G401 (cell line): ENCODE measurements around the gene TJP2. TPM values are rescaled to one million over a fixed set of nuclear protein-coding genes. Genes with fewer than 3 reads are reported as not detected.

Experiments used
- DNase-seq: peaks from one replicate; pipeline ENCODE4 v3.0.0-alpha.2; 2015; ENCODE audit warnings: low spot score
- in situ Hi-C: cut with HindIII; loops from 2 replicates; pipeline ENCODE4 v1.10.0; 2016; ENCODE audit warnings: low sequenced_read_pairs, mixed read lengths
- total RNA-seq: library from RNA; depleted of rRNA; stranded (reverse); fragments of >200 nt; shearing (Covaris generic); gene quantifications from 2 replicates; pipeline ENCODE4 v1.2.3, GENCODE V29; 2014

Gene TJP2
- total RNA-seq, 1 experiment from 2014 or later, result 5.1 TPM

DNA sequence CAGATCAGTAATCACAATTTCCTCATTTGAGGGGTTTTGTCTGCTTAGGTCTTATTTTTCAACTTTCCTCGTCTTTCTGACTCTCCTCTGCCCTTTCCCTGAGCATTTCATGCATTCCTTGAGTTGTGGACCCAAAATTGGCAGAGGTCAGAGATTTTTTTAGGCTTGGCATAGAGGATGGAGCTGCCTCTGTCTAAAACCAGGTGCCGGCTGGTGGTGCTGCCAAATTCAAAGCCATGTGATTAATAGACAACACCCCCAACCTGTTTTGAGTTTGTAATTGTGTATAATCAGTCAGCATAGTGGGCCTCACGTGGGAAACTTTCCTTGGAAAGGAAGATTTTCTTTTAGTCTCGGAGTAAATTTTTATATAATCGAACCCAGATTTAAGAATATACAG lies 39.6 kb downstream of the TJP2 start:
- in situ Hi-C loops, result no loop called here
- DNase-seq, result no peak

DNA sequence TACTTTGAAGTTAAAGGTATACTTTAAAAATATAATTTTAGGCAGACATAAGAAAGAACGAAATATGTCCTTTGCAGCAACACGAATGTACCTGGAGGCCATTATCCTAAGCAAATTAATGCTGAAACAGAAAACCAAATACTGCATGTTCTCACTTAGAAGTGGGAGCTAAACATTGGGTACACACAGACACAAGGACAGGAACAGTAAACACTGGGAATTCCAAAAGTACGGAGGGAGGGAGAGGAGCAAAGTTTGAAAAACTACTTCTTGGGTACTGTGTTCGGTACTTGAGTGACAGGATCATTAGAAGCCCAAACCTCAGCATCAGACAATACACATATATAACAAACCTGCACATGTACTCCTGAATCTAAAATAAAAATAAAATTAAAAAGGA lies 40.9 kb downstream of the TJP2 start:
- DNase-seq, result no peak
- in situ Hi-C loops, result no loop called here

DNA sequence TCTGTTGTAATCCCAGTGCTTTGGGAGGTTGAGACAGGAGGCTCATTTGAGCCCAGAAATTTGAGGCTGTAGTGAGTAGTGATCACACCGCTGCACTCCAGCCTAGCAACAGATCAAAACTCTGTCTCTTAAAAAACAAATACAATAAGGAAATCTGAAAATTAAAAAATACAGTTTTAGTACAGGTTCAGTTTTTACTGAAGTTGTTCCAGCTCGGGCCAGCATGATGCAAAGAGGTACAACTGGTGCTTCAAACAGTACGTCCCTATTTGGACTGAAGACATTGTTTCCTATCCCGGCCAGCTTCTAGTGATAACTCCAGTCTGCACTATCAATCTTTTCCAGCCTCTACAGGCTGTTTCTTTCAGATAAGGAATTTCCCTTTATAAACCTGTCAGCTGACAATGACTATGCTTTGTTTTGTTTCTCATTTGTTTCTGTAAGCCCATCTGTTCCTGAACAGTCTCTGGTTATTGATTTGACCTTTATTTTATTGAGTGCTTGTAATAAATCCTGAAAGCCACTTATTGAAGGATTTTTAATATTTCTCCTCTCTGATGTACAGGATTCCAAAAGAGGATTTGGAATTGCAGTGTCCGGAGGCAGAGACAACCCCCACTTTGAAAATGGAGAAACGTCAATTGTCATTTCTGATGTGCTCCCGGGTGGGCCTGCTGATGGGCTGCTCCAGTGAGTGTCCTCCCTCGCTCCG lies 41.9 kb downstream of the TJP2 start:
- in situ Hi-C loops, result no loop called here

DNA sequence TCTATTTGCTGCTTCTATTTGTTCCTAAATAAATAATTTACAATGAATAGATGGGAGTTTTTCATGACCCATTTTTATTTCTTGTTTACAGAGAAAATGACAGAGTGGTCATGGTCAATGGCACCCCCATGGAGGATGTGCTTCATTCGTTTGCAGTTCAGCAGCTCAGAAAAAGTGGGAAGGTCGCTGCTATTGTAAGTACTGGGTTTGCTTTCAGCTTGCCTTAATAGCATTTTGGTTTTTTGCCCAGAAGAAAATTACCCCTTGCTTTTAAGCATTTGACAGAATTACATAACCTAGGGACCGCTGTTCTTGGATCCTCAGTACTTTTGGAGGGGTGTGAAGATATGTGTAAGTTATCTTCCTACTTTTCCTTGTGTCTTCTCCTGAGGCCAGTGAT lies 44.1 kb downstream of the TJP2 start:
- DNase-seq, result peak; percentile 38
- in situ Hi-C loops, result no loop called here

More for the DNA sequence above, 41.9 kb downstream of the TJP2 start:
- no peak for DNase-seq

DNA sequence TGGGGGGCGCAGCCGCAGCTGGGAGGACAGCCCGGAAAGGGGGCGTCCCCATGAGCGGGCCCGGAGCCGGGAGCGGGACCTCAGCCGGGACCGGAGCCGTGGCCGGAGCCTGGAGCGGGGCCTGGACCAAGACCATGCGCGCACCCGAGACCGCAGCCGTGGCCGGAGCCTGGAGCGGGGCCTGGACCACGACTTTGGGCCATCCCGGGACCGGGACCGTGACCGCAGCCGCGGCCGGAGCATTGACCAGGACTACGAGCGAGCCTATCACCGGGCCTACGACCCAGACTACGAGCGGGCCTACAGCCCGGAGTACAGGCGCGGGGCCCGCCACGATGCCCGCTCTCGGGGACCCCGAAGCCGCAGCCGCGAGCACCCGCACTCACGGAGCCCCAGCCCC lies 47.0 kb downstream of the TJP2 start:
- DNase-seq, result no peak
- in situ Hi-C loops, result no loop called here

DNA sequence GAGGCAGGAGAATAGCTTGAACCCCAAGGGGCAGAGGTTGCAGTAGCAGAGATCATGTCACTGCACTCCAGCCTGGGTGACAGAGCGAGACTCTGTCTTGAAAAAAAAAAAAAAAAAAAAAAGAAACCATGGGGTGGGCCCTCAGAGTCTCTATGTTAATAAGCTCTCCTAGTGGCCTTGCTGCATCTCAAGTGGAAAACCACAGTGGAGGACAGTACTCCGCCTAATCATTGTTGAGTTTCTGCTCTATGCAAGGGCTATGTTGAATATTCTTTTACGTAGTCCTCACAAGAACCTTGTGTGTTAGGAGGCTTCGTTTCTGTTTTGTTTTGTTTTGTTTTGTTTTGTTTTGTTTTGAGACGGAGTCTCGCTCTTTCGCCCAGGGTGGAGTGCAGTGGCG lies 48.9 kb downstream of the TJP2 start:
- DNase-seq, result no peak
- in situ Hi-C loops, result no loop called here

DNA sequence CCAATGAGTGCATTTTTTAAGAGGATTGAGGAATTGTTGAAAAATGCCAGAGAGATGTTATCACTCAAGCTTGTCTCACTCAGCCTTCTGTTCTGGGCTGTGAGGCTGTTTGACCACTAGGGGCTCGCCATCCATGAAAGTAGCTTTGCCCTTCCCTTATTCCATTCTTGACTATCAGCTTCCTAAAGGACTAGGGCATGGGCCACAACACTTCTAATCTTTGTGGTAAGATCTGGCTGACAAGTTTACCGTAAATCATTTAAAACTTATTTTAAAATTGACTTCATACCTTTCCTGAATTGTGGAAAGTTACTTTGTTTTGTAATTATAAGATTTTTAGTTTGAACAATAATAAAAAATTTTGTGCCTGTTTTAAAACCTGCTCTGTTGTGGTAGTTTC lies 49.5 kb downstream of the TJP2 start:
- peak; percentile 24 for DNase-seq
- in situ Hi-C loops, result no loop called here

DNA sequence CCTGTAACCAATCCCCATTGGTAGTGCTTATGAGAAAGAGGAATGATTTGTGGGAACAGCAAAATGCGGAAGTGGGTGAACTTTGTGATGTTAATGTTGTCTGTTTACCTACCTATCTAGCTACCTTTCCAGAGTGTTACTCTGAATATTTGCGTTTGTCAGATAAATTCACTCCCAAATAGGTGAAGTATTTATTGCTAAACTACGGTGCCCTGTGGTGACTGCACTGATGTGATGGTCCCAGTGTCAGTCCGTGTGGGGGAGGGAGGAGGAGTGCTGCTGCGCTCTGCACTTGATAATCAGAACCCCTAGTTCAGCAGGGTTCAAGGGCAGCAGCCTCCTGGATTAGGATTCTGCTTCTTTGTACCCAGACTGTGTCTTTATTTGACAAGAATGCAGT lies 55.3 kb downstream of the TJP2 start:
- DNase-seq, result no peak
- in situ Hi-C loops, result no loop called here

DNA sequence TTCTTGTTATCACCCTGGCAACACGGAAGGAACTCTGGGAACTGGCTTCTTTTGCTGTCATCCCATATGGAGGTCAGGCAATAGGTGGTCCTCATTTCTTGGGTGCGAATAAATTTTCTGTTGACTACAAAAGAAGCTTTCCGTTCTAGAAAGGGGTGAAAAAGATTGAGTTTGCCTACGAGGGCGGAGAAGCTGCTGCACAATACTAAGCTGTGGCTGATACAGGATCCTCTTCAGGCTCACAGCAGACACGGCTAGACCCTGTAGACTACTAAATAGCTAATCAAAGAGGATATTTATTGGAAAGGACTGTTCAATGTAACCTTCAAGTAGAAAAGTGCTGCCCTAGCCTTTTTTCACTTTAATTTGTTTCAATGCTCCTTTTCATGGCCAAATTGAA lies 58.1 kb downstream of the TJP2 start:
- in situ Hi-C loops, result no loop called here

DNA sequence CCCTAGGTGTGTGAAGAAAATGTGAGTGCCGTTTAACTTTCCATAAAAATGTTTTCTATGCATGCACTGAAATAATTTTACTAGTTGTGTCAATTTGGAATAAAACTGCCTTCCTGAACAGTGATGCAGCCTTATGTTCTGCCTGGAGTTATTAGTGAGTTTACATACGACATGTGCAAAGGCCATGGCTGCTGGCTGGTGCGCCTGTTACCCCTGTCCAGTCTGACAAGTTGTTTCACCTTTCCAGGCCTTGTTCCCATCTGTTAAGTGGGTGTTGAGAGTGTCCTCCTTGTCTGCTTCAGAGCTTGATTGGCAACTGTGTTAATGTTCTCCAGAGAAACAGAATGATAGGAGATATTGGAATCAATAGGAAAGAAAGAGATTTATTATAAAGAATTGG lies 60.6 kb downstream of the TJP2 start:
- no peak for DNase-seq
- in situ Hi-C loops, result no loop called here

More for the DNA sequence above, 58.1 kb downstream of the TJP2 start:
- no peak for DNase-seq

DNA sequence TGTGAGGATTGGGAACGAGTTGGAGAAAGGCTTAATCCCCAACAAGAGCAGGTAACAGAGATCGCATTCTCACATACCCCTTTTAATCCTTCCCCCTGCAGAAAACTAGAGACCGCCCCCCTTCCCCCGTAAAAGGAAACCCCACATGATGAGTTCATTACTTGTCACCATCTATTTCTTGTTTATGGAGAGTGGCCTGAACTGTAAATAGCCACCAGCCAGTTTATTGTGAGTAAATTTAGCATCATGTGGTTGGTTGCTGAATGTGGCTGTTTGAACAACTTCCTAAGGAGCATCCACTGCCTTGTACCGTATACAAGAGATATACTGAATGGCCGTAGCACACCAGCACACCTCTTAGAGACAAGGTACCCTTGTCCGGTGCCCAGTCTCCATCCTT lies 62.1 kb downstream of the TJP2 start:
- in situ Hi-C loops, result no loop called here
- DNase-seq, result no peak

DNA sequence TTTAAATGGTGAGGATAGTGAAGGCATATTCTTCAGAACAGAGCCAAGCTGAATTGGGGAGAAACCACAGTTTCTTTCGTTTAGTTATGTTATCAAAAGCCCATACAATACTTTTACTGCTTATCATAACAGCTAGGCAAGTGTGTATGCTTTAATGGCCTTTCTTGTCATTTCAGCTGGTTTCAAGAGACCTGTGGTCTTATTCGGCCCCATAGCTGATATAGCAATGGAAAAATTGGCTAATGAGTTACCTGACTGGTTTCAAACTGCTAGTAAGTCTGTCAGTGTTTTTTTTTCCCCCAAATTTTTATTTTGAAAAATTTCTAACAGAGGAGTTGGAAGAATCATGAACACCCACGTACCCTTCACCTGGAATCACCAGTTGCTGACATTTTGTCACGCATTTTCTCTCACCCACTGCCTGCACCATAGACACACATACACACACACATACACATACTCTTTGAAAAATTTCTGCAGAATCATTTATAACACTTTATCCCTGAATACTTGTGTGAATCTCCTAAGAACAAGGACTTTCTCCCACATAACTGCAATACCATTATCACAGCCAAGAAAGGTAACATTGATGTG lies 63.7 kb downstream of the TJP2 start:
- in situ Hi-C loops, result no loop called here
- no peak for DNase-seq

DNA sequence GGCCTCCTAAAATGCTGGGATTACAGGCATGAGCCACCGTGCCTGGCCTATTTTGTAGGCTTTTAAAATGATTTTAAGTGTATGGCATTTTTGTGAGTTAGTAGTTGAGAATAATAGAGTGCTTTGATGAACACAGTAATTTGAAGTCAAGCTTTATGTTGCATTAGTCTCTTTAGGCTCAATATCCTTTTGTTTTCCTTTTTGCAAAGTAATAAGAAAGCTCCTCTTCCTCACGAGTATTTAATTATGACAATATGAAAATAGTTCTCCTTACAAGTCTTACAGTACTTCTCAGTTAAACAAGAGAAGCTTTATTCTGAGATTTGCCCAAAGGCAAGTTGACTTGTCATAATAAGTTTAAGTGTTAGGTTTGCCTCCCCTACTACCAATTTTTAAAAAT lies 69.0 kb downstream of the TJP2 start:
- no peak for DNase-seq
- in situ Hi-C loops, result no loop called here

DNA sequence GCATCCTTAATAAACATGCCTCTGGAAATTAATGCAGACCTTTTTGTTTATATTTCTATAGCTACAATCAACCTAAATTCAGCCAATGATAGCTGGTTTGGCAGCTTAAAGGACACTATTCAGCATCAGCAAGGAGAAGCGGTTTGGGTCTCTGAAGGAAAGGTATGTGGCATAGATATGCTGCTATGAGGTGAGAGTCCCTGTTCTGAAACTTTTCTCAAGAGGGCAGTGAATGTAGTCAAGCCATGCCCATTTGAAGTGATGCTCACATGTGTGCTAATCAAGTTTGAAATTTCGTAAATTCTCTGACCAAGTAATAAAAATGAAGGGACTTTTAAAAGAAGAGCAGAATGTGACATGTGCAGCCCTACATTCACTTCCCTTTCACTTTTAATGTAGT lies 72.6 kb downstream of the TJP2 start:
- in situ Hi-C loops, result no loop called here
- no peak for DNase-seq

DNA sequence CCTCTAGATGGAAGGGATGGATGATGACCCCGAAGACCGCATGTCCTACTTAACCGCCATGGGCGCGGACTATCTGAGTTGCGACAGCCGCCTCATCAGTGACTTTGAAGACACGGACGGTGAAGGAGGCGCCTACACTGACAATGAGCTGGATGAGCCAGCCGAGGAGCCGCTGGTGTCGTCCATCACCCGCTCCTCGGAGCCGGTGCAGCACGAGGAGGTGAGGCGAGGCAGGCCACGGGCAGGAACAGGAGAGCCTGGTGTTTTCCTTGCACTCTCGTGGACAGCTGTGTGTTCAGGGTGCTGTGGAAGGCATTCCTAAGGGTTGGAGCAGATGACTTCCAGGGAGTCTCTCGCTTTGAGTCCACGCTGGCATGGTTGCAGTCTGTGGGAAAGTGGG lies 73.9 kb downstream of the TJP2 start:
- in situ Hi-C loops, result no loop called here
- no peak for DNase-seq

DNA sequence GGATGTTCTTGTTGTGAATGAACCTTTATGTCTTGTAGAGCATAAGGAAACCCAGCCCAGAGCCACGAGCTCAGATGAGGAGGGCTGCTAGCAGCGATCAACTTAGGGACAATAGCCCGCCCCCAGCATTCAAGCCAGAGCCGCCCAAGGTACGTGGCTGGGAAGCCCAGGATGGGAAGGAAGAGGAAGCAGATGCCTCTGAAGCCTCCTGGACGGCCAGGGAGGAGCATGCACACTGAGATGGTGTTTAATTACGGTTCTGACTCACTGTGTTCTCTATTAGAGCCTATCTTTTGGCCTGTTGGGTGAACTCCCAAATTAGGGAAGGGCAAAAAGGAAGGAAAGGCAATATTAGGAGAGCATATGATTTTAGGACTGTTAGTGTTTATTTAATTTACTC lies 75.3 kb downstream of the TJP2 start:
- in situ Hi-C loops, result no loop called here
- DNase-seq, result no peak

DNA sequence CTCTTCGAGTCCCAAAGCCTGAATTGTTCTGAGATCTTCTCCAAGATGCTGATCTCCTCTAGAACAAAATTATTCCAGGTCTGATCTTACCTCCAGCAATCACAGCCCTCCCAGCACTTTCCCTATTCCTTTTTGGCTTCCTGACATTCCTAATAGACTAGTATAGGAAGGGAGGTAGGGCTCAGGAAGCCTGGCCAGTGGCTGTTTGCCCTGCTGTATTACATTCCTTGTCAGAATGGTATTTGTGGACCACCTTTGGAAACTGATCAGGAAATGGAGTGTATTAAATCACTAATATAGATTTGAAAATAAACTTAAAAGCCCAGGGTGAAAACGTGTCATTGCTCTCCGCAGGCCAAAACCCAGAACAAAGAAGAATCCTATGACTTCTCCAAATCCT lies 76.6 kb downstream of the TJP2 start:
- in situ Hi-C loops, result no loop called here

DNA sequence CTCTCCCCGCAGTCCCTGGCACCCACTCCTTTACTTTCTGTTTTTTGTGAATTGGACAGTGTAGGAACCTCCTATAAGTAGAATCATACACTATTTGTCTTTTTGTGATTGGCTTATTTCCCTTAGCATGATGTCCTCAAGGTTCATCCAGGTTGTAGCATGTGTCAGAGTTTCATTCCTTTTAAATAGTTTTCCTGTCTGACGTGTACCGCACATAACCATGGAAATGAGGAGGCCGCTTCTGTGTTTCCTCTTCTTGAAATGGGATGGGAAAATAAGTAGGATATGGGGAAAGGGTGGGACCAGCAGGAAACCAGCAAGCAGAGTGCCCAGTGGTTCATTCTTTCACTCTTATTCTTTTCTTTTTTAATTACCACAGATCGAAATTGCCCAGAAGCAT lies 78.4 kb downstream of the TJP2 start:
- DNase-seq, result no peak
- in situ Hi-C loops, result no loop called here

More for the DNA sequence above, 76.6 kb downstream of the TJP2 start:
- DNase-seq, result no peak

DNA sequence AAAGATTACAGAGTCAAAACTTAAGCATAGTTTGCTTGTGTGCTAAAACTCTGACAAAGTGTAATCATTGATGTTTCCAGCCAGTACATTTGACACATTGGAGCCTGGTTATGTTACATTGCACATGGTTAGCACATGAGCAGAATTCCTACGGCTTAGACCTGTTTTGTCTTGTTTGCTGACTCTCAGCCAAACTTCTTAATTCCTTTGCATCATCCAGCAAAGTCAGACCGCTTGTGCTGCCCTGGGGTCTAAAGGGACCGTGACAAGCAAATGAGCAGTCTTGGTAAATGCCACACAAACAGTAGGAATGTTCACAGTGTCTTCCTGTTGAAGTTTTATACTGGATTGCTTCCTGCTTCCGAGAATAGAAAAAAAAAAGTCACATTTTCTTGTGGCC lies 79.0 kb downstream of the TJP2 start:
- in situ Hi-C loops, result no loop called here
- DNase-seq, result no peak

DNA sequence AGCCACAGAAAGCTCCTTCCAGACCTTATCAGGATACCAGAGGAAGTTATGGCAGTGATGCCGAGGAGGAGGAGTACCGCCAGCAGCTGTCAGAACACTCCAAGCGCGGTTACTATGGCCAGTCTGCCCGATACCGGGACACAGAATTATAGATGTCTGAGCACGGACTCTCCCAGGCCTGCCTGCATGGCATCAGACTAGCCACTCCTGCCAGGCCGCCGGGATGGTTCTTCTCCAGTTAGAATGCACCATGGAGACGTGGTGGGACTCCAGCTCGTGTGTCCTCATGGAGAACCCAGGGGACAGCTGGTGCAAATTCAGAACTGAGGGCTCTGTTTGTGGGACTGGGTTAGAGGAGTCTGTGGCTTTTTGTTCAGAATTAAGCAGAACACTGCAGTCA lies 80.1 kb downstream of the TJP2 start:
- in situ Hi-C loops, result no loop called here
- DNase-seq, result peak; percentile 37

DNA sequence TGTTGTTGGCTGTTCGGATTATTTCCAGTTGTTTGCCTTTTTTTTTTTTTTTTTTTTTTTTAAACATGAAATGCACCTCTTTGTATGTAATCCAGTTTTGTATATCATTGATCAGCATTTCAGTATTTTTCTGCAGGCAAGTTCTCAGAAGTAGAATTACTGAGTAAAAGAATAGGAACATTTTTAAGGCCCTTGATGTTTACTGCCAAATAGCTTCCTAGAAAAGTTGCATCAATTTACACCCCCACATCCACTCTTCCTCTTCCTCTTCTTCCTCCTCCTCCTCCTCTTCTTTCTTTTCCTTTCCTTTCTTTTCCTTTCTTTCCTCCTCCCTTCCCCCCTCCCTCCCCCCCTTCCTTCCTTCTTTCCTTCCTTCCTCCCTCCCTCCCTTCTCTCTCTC lies 81.5 kb downstream of the TJP2 start:
- in situ Hi-C loops, result no loop called here
- DNase-seq, result no peak
